Smooth muscle cell (in vitro differentiated cells): ENCODE data around the gene LRRIQ4. TPM values are rescaled to one million over a fixed set of nuclear protein-coding genes. Genes with fewer than 3 reads are reported as not detected.

ENCODE experiments used
- DNase-seq: peaks from one replicate; lab custom pipeline; 2025; ENCODE audit not compliant: unreplicated experiment; lab: John Stamatoyannopoulos, UW
- H2AFZ ChIP-seq: fragments of 200-600 bp; sonication (generic); 2 replicates; pipeline ENCODE4 v1.6.0; 2016; ENCODE audit warnings: antibody characterized with exemption, low read depth, mild to moderate bottlenecking
- H3F3A ChIP-seq: fragments of 200-600 bp; sonication (generic); 2 replicates; pipeline ENCODE4 v1.6.0; 2017; ENCODE audit warnings: antibody characterized with exemption, low read depth
- H3K27ac ChIP-seq: fragments of 200-600 bp; sonication (generic); 2 replicates; pipeline ENCODE4 v1.5.1; 2016; ENCODE audit warnings: low read depth, mild to moderate bottlenecking
- H3K27me3 ChIP-seq: fragments of 200-600 bp; sonication (generic); 2 replicates; pipeline ENCODE4 v1.6.1; 2016; ENCODE audit warnings: low read depth, mild to moderate bottlenecking
- H3K36me3 ChIP-seq: fragments of 200-600 bp; sonication (generic); 2 replicates; pipeline ENCODE4 v1.5.1; 2016; ENCODE audit warnings: low read depth
- H3K4me1 ChIP-seq: fragments of 200-600 bp; sonication (generic); 2 replicates; pipeline ENCODE4 v1.5.1; 2016; ENCODE audit warnings: low read depth
- H3K4me2 ChIP-seq: fragments of 200-600 bp; sonication (generic); 2 replicates; pipeline ENCODE4 v1.6.0; 2016; ENCODE audit warnings: mild to moderate bottlenecking
- H3K4me3 ChIP-seq: fragments of 200-600 bp; sonication (generic); 2 replicates; pipeline ENCODE4 v1.5.1; 2016; ENCODE audit warnings: mild to moderate bottlenecking
- H3K79me2 ChIP-seq: fragments of 200-600 bp; sonication (generic); 2 replicates; pipeline ENCODE4 v1.6.0; 2016; ENCODE audit warnings: low read depth, mild to moderate bottlenecking
- H3K9ac ChIP-seq: fragments of 200-600 bp; sonication (generic); 2 replicates; pipeline ENCODE4 v1.6.0; 2016; ENCODE audit warnings: low read depth
- H3K9me3 ChIP-seq: fragments of 200-600 bp; sonication (generic); replicated peaks from 2 replicates; pipeline ENCODE4 v1.5.1; 2016; ENCODE audit warnings: low read depth
- H4K20me1 ChIP-seq: fragments of 200-600 bp; sonication (generic); 2 replicates; pipeline ENCODE4 v1.6.0; 2016; ENCODE audit warnings: low read depth
- WGBS: methylation state at CpG from one replicate; pipeline ENCODE4 v1.1.7; 2016; ENCODE audit warnings: low lambda C conversion rate; 5-methylcytosine and 5-hydroxymethylcytosine counted together
- polyA plus RNA-seq: library from polyadenylated mRNA; unstranded; fragments of >200 nt; fragmentation: Nextera tagmentation; extraction: Ambion mirVana; gene quantifications from 2 replicates; pipeline ENCODE4 v1.2.1, GENCODE V29; 2016
- total RNA-seq: library from RNA; depleted of rRNA; stranded (reverse); fragments of >200 nt; gene quantifications from 2 replicates; pipeline ENCODE4 v1.2.3, GENCODE V29; 2014
- TF ChIP-seq, protein P1 (sequence below): fragments of 200-600 bp; sonication (generic); IDR thresholded peaks from 2 replicates; pipeline ENCODE4 v1.5.1; 2017; ENCODE audit warnings: borderline replicate concordance, mild to moderate bottlenecking, antibody characterized with exemption; ENCODE audit not compliant: insufficient read depth, poor library complexity, severe bottlenecking

Gene LRRIQ4
- total and polyA plus RNA-seq, 2 experiments from 2014 or later: 0.18 TPM; not detected in 1

DNA sequence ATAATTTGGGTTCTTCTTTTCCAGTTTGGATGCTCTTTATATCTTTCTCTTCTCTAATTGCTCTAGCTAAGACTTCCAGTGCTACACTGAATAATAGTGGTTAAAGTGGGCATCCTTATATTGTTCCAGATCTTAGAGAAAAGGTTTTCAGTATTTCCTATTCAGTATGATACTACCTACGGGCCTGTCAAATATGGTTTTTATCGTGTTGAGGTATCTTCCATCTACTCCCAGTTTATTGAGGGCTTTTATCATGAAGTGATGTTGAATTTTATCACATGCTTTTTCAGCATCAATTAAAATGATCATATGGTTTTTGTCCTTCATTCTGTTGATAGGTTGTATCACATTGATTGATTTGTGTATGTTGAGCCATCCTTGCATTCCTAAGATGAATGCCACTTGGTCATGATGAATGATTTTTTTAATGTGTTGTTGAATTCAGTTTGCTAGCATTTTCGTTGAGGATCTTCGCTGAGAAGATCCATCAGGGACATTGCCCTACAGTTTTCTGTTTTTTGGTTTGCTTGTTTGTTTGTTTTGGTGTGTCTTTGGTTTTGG lies 3.0 kb downstream of the LRRIQ4 start:
- Histone ChIP-seq H2AFZ (no peak overlapping the region), H3K9ac (no peak overlapping the region), H3F3A (no peaks in the 10 kb centered on the region), H3K4me3 (no peak overlapping the region), H3K4me2 (no peak overlapping the region), H3K36me3 (no peaks in the 10 kb centered on the region), H4K20me1 (no peaks in the 10 kb centered on the region), H3K79me2 (no peaks in the 10 kb centered on the region), H3K9me3 (peaks cover 11% of the 10 kb centered on the region), H3K27me3 (no peaks in the 10 kb centered on the region), H3K27ac (no peak overlapping the region), H3K4me1 (peaks cover 6% of the 10 kb centered on the region)
- no peak for DNase-seq
- TF ChIP-seq, protein P1, sequence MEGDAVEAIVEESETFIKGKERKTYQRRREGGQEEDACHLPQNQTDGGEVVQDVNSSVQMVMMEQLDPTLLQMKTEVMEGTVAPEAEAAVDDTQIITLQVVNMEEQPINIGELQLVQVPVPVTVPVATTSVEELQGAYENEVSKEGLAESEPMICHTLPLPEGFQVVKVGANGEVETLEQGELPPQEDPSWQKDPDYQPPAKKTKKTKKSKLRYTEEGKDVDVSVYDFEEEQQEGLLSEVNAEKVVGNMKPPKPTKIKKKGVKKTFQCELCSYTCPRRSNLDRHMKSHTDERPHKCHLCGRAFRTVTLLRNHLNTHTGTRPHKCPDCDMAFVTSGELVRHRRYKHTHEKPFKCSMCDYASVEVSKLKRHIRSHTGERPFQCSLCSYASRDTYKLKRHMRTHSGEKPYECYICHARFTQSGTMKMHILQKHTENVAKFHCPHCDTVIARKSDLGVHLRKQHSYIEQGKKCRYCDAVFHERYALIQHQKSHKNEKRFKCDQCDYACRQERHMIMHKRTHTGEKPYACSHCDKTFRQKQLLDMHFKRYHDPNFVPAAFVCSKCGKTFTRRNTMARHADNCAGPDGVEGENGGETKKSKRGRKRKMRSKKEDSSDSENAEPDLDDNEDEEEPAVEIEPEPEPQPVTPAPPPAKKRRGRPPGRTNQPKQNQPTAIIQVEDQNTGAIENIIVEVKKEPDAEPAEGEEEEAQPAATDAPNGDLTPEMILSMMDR: no peak
- 94% methylated on average over 4 of the region's 4 CpGs for WGBS

DNA sequence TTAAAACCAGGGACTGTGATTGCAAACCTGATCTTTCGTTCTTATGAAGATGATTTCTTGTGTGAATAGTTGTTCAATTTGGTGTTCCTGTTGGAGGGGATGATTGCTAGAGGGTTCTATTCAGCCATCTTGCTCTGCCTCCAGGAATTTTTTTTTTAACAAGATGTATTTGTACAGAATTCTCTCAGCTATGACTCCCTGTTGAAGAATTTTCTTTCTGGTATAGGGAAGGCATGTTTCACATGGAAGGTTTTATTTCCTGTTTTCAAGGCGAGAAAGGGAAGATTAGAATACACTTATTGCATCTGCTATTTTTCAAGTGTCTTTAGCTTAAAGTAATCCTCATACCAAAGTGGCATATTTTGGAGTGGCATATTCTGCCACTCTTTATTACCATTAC lies 5.6 kb downstream of the LRRIQ4 start:
- Histone ChIP-seq H2AFZ (peak overlapping the region; percentile 47), H4K20me1 (no peaks in the 10 kb centered on the region), H3K4me2 (peak overlapping the region; percentile 17), H3K4me1 (no peaks in the 10 kb centered on the region), H3K79me2 (no peaks in the 10 kb centered on the region), H3K9ac (no peak overlapping the region), H3K4me3 (no peak overlapping the region), H3K27ac (peak overlapping the region; percentile 8), H3K9me3 (peaks cover 11% of the 10 kb centered on the region), H3K27me3 (no peaks in the 10 kb centered on the region), H3K36me3 (no peaks in the 10 kb centered on the region), H3F3A (no peaks in the 10 kb centered on the region)
- TF ChIP-seq, protein P1: no peak
- no peak for DNase-seq
- WGBS: 58% methylated on average over 2 of the region's 2 CpGs

DNA sequence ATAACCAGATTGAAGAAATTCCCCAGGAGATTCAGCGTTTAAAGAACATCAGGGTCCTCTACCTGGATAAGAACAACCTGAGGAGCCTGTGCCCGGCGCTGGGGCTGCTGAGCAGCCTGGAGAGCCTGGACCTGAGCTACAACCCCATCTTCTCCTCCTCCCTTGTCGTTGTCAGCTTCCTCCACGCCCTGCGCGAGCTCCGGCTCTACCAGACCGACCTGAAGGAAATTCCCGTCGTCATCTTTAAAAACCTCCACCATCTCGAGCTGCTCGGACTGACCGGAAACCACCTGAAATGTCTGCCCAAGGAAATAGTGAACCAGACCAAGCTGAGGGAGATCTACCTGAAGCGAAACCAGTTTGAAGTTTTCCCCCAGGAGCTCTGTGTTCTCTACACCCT lies 9.4 kb downstream of the LRRIQ4 start:
- Histone ChIP-seq H3K4me3 (no peak overlapping the region), H3K27me3 (no peaks in the 10 kb centered on the region), H3K9me3 (no peaks in the 10 kb centered on the region), H2AFZ (no peak overlapping the region), H3K4me1 (no peaks in the 10 kb centered on the region), H3F3A (no peaks in the 10 kb centered on the region), H3K9ac (no peak overlapping the region), H3K36me3 (no peaks in the 10 kb centered on the region), H3K4me2 (no peak overlapping the region), H4K20me1 (no peaks in the 10 kb centered on the region), H3K27ac (no peak overlapping the region), H3K79me2 (no peaks in the 10 kb centered on the region)
- DNase-seq: no peak
- WGBS: 94% methylated on average over 15 of the region's 15 CpGs
- TF ChIP-seq, protein P1: no peak

DNA sequence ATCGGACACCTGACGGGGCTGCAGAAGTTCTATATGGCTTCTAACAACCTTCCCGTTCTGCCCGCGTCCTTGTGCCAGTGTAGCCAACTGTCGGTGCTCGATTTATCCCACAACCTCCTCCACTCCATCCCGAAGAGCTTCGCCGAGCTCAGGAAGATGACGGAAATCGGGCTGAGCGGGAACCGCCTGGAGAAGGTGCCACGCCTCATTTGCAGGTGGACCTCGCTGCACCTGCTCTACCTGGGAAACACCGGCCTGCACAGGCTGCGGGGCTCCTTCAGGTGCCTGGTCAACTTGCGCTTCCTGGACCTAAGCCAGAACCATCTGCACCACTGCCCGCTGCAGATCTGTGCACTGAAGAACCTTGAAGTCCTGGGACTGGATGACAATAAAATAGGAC lies 9.9 kb downstream of the LRRIQ4 start:
- Histone ChIP-seq H4K20me1 (no peaks in the 10 kb centered on the region), H3K36me3 (no peaks in the 10 kb centered on the region), H3K9me3 (no peaks in the 10 kb centered on the region), H3K9ac (no peak overlapping the region), H3K27ac (no peak overlapping the region), H2AFZ (no peak overlapping the region), H3K4me1 (no peaks in the 10 kb centered on the region), H3K27me3 (no peaks in the 10 kb centered on the region), H3K4me2 (no peak overlapping the region), H3K4me3 (no peak overlapping the region), H3F3A (no peaks in the 10 kb centered on the region), H3K79me2 (no peaks in the 10 kb centered on the region)
- 95% methylated on average over 20 of the region's 20 CpGs for whole genome bisulfite sequencing
- no peak for DNase-seq
- TF ChIP-seq, protein P1: no peak
